Osteocyte (in vitro differentiated cells): ENCODE measurements around the gene MPRIP. TPM values are rescaled to one million over a fixed set of nuclear protein-coding genes. Genes with fewer than 3 reads are reported as not detected.

ENCODE experiments used
- DNase-seq: peaks from one replicate; pipeline ENCODE4 v3.0.0; 2021; ENCODE audit warnings: mixed read lengths; ENCODE audit not compliant: unreplicated experiment; ENCODE audit errors: extremely low spot score
- H3K27ac Mint-ChIP-seq: one replicate; pipeline ENCODE4 v1.8.0; 2021; ENCODE audit warnings: mild to moderate bottlenecking, mixed read lengths; ENCODE audit not compliant: unreplicated experiment
- H3K27me3 Mint-ChIP-seq: one replicate; pipeline ENCODE4 v1.8.0; 2021; ENCODE audit warnings: mixed read lengths; ENCODE audit not compliant: unreplicated experiment
- H3K36me3 Mint-ChIP-seq: one replicate; pipeline ENCODE4 v1.8.0; 2021; ENCODE audit warnings: mixed read lengths; ENCODE audit not compliant: unreplicated experiment
- H3K4me1 Mint-ChIP-seq: one replicate; pipeline ENCODE4 v1.8.0; 2021; ENCODE audit warnings: mixed read lengths; ENCODE audit not compliant: unreplicated experiment
- H3K4me3 Mint-ChIP-seq: one replicate; pipeline ENCODE4 v1.8.0; 2021; ENCODE audit warnings: mild to moderate bottlenecking, moderate library complexity, mixed read lengths; ENCODE audit not compliant: unreplicated experiment
- H3K9me3 Mint-ChIP-seq: one replicate; pipeline ENCODE4 v1.8.0; 2021; ENCODE audit warnings: mixed read lengths; ENCODE audit not compliant: unreplicated experiment
- total RNA-seq: library from RNA; stranded (reverse); gene quantifications from 2 replicates; pipeline ENCODE4 v1.2.1, GENCODE V29; 2021
- TF ChIP-seq, protein P1 (sequence below): fragments of 200-600 bp; sonication (generic); IDR thresholded peaks from 2 replicates; pipeline ENCODE4 v1.5.0; 2021; ENCODE audit warnings: antibody characterized with exemption, mild to moderate bottlenecking, moderate library complexity

The MPRIP gene
- total RNA-seq, 1 donor from 2014 or later = 206 TPM

DNA sequence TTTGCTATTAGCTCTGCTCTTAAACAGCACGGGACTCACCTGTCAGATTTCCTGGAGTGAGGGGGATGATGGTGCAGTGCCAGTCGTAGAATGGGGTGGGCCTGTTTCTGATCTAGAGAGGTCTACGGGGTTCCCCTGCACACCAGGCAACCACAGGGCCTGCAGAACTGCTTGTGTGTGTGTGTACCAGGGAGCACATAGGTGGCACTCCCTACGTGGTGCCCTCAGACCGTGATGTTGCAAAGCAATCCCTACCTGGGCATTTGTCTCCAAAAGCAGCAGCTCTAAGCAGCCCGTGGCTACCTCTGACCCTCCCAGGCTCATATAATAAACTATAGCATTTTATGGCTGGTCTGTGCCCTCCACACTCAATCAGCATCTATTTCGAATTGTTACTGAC is 38.5 kb downstream of the MPRIP start:
- H3K9me3 Mint-ChIP-seq = no peaks in the 10 kb centered on the region
- peaks cover 10% of the 10 kb centered on the region for H3K4me1 Mint-ChIP-seq
- H3K4me3 Mint-ChIP-seq = no peak overlapping the region
- TF ChIP-seq, protein P1, sequence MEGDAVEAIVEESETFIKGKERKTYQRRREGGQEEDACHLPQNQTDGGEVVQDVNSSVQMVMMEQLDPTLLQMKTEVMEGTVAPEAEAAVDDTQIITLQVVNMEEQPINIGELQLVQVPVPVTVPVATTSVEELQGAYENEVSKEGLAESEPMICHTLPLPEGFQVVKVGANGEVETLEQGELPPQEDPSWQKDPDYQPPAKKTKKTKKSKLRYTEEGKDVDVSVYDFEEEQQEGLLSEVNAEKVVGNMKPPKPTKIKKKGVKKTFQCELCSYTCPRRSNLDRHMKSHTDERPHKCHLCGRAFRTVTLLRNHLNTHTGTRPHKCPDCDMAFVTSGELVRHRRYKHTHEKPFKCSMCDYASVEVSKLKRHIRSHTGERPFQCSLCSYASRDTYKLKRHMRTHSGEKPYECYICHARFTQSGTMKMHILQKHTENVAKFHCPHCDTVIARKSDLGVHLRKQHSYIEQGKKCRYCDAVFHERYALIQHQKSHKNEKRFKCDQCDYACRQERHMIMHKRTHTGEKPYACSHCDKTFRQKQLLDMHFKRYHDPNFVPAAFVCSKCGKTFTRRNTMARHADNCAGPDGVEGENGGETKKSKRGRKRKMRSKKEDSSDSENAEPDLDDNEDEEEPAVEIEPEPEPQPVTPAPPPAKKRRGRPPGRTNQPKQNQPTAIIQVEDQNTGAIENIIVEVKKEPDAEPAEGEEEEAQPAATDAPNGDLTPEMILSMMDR = no peak
- DNase-seq = no peak
- H3K27ac Mint-ChIP-seq = no peak overlapping the region
- H3K36me3 Mint-ChIP-seq = peaks cover 21% of the 10 kb centered on the region
- no peaks in the 10 kb centered on the region for H3K27me3 Mint-ChIP-seq

DNA sequence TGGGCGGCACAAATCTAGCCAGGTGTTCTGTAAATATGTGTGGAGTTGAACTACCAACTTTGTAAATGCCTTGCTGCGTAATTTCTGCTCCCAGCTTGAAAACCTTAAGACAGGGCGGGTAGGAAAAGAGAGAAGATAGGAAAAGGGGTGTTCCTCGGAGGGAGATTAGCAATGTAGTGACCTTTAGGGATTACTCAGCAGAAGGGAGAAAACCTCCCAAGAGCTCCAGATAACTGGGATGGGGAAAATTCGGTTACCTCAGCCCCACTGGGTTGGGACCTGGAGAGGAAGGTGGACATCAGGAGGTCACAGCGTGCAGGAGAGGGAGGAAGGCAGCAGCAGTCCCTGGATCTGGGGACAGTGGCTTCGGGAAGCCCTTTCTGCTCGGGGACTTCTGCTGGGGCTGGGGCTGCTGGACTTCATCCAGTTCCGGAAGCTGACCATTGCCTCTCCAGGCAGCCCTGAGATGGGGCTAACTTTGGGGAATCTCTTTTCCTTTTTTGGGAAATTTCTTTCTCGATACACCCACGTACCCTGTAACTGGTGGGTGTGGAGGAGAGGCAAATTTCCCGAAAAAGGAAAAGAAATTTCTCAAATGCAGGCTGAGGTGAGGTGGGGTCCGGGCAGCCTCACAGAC is 39.2 kb downstream of the MPRIP start:
- no peak overlapping the region for H3K27ac Mint-ChIP-seq
- no peaks in the 10 kb centered on the region for H3K9me3 Mint-ChIP-seq
- no peaks in the 10 kb centered on the region for H3K27me3 Mint-ChIP-seq
- H3K4me3 Mint-ChIP-seq = no peak overlapping the region
- peaks cover 6% of the 10 kb centered on the region for H3K4me1 Mint-ChIP-seq
- DNase-seq = no peak
- peaks cover 18% of the 10 kb centered on the region for H3K36me3 Mint-ChIP-seq
- TF ChIP-seq, protein P1 = no peak

DNA sequence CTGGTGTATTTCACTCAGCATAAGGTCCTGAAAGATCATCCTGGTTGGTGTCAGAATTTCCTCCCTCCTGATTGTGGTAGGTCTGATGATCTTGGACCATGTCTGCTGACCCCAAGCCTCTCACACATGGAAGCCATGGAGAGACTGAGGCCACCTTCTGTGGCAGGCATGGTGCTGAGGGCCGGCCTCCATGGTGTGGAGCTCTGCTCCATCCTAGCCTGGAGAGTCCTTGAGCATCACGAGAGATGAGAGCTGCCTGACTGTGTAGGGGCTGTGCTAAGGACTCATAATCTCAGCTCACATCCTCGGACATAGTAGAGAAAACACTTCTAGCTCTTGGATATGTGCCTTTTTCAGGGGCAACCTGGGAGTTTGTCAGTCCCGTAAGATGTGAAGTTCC is 40.6 kb downstream of the MPRIP start:
- no peaks in the 10 kb centered on the region for H3K27me3 Mint-ChIP-seq
- H3K4me1 Mint-ChIP-seq = peaks cover 8% of the 10 kb centered on the region
- no peak overlapping the region for H3K4me3 Mint-ChIP-seq
- H3K9me3 Mint-ChIP-seq = no peaks in the 10 kb centered on the region
- no peak overlapping the region for H3K27ac Mint-ChIP-seq
- TF ChIP-seq, protein P1 = no peak
- DNase-seq = no peak
- H3K36me3 Mint-ChIP-seq = peaks cover 14% of the 10 kb centered on the region

DNA sequence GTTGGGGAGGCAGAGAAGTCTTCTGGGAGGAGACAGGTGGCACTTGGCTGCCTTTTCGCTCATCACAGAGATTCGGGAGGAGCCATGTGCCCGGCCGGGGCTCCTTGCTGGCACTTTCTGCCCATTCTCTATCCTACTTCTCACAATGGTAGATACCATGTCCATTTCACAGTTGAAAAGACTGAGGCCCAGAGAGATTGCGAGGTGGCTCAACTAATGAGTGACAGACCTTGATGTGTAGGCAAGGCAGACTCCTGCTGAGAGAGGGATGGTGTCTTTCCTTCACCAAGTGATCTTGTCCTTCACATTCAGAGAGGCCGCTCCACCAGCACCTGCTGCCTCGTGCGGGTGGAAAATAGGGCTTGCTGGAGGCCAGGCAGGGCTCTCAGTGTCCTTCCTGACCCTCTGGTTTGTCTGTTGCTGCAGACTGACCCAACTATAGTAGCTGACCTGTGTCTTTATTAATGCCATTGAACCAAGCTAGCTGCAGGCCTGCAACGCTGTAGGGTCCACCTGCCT is 42.1 kb downstream of the MPRIP start:
- peaks cover 9% of the 10 kb centered on the region for H3K4me1 Mint-ChIP-seq
- DNase-seq = no peak
- H3K27ac Mint-ChIP-seq = no peak overlapping the region
- no peaks in the 10 kb centered on the region for H3K9me3 Mint-ChIP-seq
- no peak overlapping the region for H3K4me3 Mint-ChIP-seq
- peaks cover 11% of the 10 kb centered on the region for H3K36me3 Mint-ChIP-seq
- no peaks in the 10 kb centered on the region for H3K27me3 Mint-ChIP-seq
- TF ChIP-seq, protein P1 = no peak

DNA sequence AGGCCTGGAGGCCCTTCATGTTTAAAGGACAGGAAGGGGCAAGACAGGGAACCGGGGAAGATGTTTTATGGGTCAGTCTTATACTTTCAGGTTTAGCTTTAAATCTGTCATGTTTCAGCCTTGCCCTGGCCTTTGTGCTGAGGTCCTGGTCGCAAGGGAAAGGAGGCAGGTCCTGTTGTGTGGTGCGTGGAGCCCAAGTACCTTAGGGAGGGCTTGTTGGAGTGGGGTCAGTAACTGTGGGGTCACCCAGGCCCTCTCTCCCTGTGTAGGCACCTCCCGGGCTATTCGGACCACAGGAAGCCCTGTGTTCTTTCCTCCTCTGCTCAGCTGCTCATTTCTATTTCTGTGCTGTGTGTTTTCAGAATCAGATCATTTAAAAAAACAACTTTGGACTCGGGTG is 42.7 kb downstream of the MPRIP start:
- H3K27me3 Mint-ChIP-seq = no peaks in the 10 kb centered on the region
- peaks cover 9% of the 10 kb centered on the region for H3K4me1 Mint-ChIP-seq
- TF ChIP-seq, protein P1 = no peak
- peaks cover 13% of the 10 kb centered on the region for H3K36me3 Mint-ChIP-seq
- no peak for DNase-seq
- H3K4me3 Mint-ChIP-seq = no peak overlapping the region
- H3K9me3 Mint-ChIP-seq = no peaks in the 10 kb centered on the region
- H3K27ac Mint-ChIP-seq = peak overlapping the region; percentile 48
